Breast epithelium (tissue), 3 donors: ENCODE data around the gene TBC1D22B.

ENCODE experiments used
- CTCF ChIP-seq, 3 donors: fragments of 450-650 bp; IDR thresholded peaks; one replicate each; pipeline ENCODE4 v1.5.1; 2016 to 2017; ENCODE audit warnings: antibody characterized with exemption in 3 of 3, mild to moderate bottlenecking in 3 of 3, moderate library complexity in 3 of 3
- POLR2AphosphoS5 ChIP-seq, 3 donors: sonication (generic); formaldehyde crosslinking; IDR thresholded peaks; one replicate each; pipeline ENCODE4 v1.6.1; 2017; ENCODE audit warnings: antibody characterized with exemption in 3 of 3

- TF ChIP-seq CTCF (IDR thresholded peaks at IDR 0.05) (no peak), POLR2AphosphoS5 (IDR thresholded peaks at IDR 0.05) (no peak)
These were observed 8.3 kb downstream of the TBC1D22B start for GRCh38 chr6:37265860-37266259.
